NCI-H187 (cell line): ENCODE data around the gene SLMAP.

Experiments used
- DNase-seq, 2 experiments: peaks; one replicate each; lab custom pipeline; 2025; lab: John Stamatoyannopoulos, UW

Gene SLMAP

GRCh38 chr3:57943525-57944495 is 187.7 kb downstream of the SLMAP start:
- DNase-seq = no peak

GRCh38 chr3:57946970-57947381 is 190.9 kb downstream of the SLMAP start:
- no peak for DNase-seq

GRCh38 chr3:57948080-57948671 is 192.1 kb downstream of the SLMAP start:
- DNase-seq = no peak

GRCh38 chr3:57948781-57949242 is 192.7 kb downstream of the SLMAP start:
- DNase-seq = no peak

- no peak for DNase-seq
Observed at GRCh38 chr3:57949344-57949743, 193.2 kb downstream of the SLMAP start.

- DNase-seq = no peak
Observed at GRCh38 chr3:57949785-57950615, 193.9 kb downstream of the SLMAP start.

- no peak for DNase-seq
Observed at GRCh38 chr3:57951066-57951882, 195.2 kb downstream of the SLMAP start.

- no peak for DNase-seq
Observed at GRCh38 chr3:57952208-57952631, 196.1 kb downstream of the SLMAP start.

GRCh38 chr3:57952651-57953050 is 196.5 kb downstream of the SLMAP start:
- no peak for DNase-seq

- no peak for DNase-seq
Observed at GRCh38 chr3:57953576-57953975, 197.5 kb downstream of the SLMAP start.

- no peak for DNase-seq
Observed at GRCh38 chr3:57956119-57956832, 200.2 kb downstream of the SLMAP start.

- no peak for DNase-seq
Observed at GRCh38 chr3:57956833-57957174, 200.7 kb downstream of the SLMAP start.

- no peak for DNase-seq
Observed at GRCh38 chr3:57957824-57958223, 201.7 kb downstream of the SLMAP start.

GRCh38 chr3:57958642-57959422 is 202.7 kb downstream of the SLMAP start:
- no peak for DNase-seq

GRCh38 chr3:57959423-57960173 is 203.5 kb downstream of the SLMAP start:
- no peak for DNase-seq

GRCh38 chr3:57960174-57960505 is 204.0 kb downstream of the SLMAP start:
- no peak for DNase-seq

GRCh38 chr3:57961177-57961827 is 205.2 kb downstream of the SLMAP start:
- DNase-seq = no peak

- no peak for DNase-seq
Observed at GRCh38 chr3:57961828-57962447, 205.8 kb downstream of the SLMAP start.
